Cardiac ventricle fibroblast (primary cell): ENCODE data around the gene SPATA2. TPM values are rescaled to one million over a fixed set of nuclear protein-coding genes. Genes with fewer than 3 reads are reported as not detected.

Experiments
- total RNA-seq: library from RNA; depleted of rRNA; stranded (reverse); fragments of >200 nt; gene quantifications from 2 replicates; pipeline ENCODE4 v1.2.3, GENCODE V29; 2015

Gene SPATA2, protein sequence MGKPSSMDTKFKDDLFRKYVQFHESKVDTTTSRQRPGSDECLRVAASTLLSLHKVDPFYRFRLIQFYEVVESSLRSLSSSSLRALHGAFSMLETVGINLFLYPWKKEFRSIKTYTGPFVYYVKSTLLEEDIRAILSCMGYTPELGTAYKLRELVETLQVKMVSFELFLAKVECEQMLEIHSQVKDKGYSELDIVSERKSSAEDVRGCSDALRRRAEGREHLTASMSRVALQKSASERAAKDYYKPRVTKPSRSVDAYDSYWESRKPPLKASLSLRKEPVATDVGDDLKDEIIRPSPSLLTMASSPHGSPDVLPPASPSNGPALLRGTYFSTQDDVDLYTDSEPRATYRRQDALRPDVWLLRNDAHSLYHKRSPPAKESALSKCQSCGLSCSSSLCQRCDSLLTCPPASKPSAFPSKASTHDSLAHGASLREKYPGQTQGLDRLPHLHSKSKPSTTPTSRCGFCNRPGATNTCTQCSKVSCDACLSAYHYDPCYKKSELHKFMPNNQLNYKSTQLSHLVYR
- total RNA-seq, result 3.3 TPM in 2 replicates

DNA sequence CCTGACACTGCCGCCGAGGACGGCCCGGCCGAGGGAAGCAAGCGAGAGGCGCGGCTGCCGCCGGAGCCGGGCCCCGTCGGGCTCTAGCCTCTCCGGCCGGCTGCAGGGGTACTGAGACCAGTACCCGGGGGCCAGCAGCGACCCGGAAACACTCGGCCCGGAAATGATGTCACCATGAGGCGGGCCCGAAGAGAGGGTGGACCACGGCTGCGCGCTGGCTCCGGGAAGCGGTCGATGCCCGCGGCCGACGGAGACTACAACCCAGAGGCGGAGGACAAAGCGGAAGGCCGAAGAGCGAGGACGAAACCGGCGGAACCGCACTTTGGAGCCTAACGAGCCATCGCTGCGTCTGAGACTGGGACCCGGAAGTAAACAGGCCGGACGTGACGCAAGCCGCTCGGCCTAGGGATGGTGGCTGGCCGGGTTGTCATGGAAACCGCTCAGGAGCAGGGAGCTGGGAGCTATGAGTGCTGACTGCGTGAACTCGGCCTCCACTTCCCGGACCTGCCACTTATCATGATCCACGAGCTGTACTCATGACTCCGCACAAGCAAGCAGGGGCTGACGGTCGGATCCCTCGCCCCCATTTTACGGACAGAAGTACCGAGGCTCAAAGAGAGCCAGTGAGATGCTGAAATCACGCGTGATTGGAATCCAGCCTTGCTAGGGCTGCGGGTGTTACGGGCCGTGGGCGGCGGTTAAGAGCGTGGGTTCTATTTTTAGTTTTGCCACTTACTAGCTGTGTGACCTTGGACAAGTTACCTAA lies at the start of gene SPATA2:
Gene SPATA2, minus strand, starts transcription at position 150 of the 766 bp plus-strand sequence. CDS start 7,039 bp downstream, outside the sequence.

DNA sequence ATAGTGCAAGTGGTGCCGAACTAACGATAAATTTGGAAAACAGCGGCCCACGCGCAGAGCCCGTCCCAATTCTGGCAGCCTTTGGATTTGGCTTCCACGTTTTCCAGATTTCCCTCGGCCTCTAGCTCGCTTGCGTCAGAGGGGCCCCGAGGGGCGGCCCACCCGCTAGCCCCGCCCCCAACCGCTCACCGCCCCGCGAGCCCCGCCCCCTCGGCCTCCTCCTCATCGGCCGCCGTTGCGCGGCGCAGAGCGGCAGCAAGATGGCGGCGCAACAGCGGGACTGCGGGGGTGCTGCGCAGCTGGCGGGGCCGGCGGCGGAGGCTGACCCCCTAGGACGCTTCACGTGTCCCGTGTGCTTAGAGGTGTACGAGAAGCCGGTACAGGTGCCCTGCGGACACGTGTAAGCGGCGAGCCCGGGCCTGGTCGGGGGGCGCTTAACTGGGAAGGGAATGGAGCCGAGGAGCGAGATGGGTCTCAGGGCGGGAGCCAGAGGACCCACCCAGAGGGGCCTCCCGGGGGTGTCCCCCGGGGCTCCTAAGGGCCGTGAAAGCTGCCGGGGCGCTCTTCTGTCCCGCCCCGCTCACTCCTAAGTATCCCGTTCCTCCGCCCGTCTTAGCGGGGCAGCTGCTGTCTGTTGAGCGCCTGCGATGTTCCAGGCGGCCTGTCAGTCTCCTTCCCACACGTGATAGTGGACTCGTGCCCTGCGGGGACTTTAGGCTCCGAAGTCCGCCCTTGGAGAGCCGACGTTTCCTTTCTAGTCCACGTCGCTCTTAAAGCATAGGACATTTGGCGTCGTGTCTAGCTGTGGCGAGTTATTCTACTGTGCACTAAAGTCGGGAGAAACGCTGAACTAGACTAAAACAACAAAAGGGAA lies 21.1 kb upstream of the SPATA2 start, which contains the start of gene RNF114:
Gene RNF114, plus strand, starts transcription at position 245 of the 874 bp plus-strand sequence. Its CDS starts 16 bp downstream, at position 261.

Other genes starting within 250 kb of the SPATA2 start
- 19.5 and 20.5 TPM in 2 replicates for gene B4GALT5, start 201.7 kb downstream of the SPATA2 start, total RNA-seq
- gene SLC9A8, start 102.7 kb downstream of the SPATA2 start, total RNA-seq, result 3.1 and 3.6 TPM in 2 replicates
- 84.6 and 128 TPM in 2 replicates for gene RNF114, start 20.9 kb upstream of the SPATA2 start, total RNA-seq
- gene SNAI1, start 67.5 kb upstream of the SPATA2 start, total RNA-seq, result 3.7 and 5.1 TPM in 2 replicates
- gene UBE2V1, start 197.6 kb upstream of the SPATA2 start, total RNA-seq, result 62.2 and 75.9 TPM in 2 replicates
- 34.6 and 34.8 TPM in 2 replicates for gene PEDS1, start 238.2 kb upstream of the SPATA2 start, total RNA-seq